Suprapubic skin (tissue), 4 donors: ENCODE results near the gene GOLGA1. TPM values are rescaled to one million over a fixed set of nuclear protein-coding genes. Genes with fewer than 3 reads are reported as not detected.

Experiments
- DNase-seq, 2 donors: peaks; one replicate each; pipeline ENCODE4 v3.0.0-alpha.2; 2019; ENCODE audit warnings: low spot score in 2 of 2
- H3K27ac ChIP-seq: fragments of 200-600 bp; sonication (generic); one replicate; pipeline ENCODE4 v1.5.1; 2019
- H3K27me3 ChIP-seq: fragments of 200-600 bp; sonication (generic); one replicate; pipeline ENCODE4 v1.5.1; 2019
- H3K36me3 ChIP-seq: fragments of 200-600 bp; sonication (generic); one replicate; pipeline ENCODE4 v1.5.1; 2019
- H3K4me1 ChIP-seq: fragments of 200-600 bp; sonication (generic); one replicate; pipeline ENCODE4 v1.5.1; 2019
- H3K4me3 ChIP-seq: fragments of 200-600 bp; sonication (generic); one replicate; pipeline ENCODE4 v1.5.1; 2019; ENCODE audit warnings: mild to moderate bottlenecking
- H3K9me3 ChIP-seq: fragments of 200-600 bp; sonication (generic); one replicate; pipeline ENCODE4 v1.5.1; 2019
- EP300 ChIP-seq: sonication (generic); formaldehyde crosslinking; IDR thresholded peaks from one replicate; pipeline ENCODE4 v1.6.1; 2017; ENCODE audit warnings: antibody characterized with exemption
- POLR2A ChIP-seq, 2 donors: fragments of 450-650 bp; IDR thresholded peaks; one replicate each; pipeline ENCODE4 v1.6.1; 2017; ENCODE audit warnings: antibody characterized with exemption in 2 of 2, mild to moderate bottlenecking in 2 of 2, moderate library complexity in 2 of 2
- POLR2AphosphoS5 ChIP-seq, 3 donors: sonication (generic); formaldehyde crosslinking; IDR thresholded peaks; one replicate each; pipeline ENCODE4 v1.6.1; 2017; ENCODE audit warnings: antibody characterized with exemption in 3 of 3
- WGBS: methylation state at CpG from one replicate; pipeline ENCODE4 v1.1.5; 2018; 5-methylcytosine and 5-hydroxymethylcytosine counted together
- total RNA-seq, 4 donors: library from RNA; depleted of rRNA; stranded (reverse); fragments of >200 nt; gene quantifications; one replicate each; pipeline ENCODE4 v1.1.0, GENCODE V29; 2016
- TF ChIP-seq, protein P1 (sequence below), 2 donors: fragments of 200-600 bp in 1 of 2; fragments of 450-650 bp in 1 of 2; sonication (generic) in 1 of 2; IDR thresholded peaks; one replicate each; pipeline ENCODE4 v1.5.1; 2016 to 2019; ENCODE audit warnings: antibody characterized with exemption in 2 of 2, mild to moderate bottlenecking in 1 of 2, moderate library complexity in 1 of 2

Gene GOLGA1
- total RNA-seq, 4 donors from 2014 or later, result 20.2 to 47.5 (median 24.5) TPM

DNA sequence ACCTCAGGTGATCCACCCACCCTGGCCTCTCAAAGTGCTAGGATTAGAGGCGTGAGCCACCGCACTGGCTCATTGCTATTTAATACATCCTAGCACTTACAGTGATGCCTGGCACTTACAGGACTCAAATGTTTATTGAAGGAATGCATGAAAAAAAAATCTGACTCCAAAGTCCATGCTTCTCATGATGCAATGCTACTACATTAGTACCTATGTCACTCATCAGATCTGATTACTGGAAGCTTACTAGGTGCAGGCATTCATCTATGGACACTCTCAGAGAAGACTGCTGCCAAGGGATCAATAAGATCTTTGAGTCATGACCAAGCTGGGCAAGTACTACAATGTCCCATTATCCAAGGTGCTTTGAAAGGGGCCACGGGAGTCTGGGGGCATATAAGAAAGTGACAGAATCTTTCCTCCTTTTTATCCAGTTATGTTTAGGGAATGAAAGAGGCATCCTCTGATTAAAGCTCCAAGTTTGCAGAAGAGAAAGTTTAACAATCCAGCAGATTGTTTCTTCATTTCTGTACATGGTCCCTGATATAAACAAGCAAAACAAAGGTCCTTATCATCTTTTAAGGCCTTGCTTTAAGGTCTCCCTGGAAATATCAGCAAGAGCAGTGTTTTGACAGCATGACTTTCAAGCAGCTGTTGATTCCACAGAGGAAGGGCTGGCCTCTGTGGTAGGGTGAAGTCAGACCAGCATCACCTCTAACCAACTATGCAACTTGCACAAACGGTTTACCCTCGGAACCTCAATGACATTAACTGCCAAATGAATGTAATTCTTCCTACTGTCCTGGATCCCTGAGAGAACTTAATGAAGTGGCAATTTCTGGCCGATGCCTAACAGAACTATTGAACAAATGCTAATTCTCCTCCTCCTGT lies 43.1 kb downstream of the GOLGA1 start:
- no peak for DNase-seq
- Histone ChIP-seq H3K36me3 (peaks cover 69% of the 10 kb centered on the region), H3K27ac (no peak overlapping the region), H3K4me1 (peaks cover 3% of the 10 kb centered on the region), H3K27me3 (no peaks in the 10 kb centered on the region), H3K9me3 (no peaks in the 10 kb centered on the region), H3K4me3 (no peak overlapping the region)
- WGBS, result 89% methylated on average over 6 of the region's 6 CpGs
- TF ChIP-seq POLR2AphosphoS5 (IDR thresholded peaks at IDR 0.05), result no peak
- TF ChIP-seq, protein P1, sequence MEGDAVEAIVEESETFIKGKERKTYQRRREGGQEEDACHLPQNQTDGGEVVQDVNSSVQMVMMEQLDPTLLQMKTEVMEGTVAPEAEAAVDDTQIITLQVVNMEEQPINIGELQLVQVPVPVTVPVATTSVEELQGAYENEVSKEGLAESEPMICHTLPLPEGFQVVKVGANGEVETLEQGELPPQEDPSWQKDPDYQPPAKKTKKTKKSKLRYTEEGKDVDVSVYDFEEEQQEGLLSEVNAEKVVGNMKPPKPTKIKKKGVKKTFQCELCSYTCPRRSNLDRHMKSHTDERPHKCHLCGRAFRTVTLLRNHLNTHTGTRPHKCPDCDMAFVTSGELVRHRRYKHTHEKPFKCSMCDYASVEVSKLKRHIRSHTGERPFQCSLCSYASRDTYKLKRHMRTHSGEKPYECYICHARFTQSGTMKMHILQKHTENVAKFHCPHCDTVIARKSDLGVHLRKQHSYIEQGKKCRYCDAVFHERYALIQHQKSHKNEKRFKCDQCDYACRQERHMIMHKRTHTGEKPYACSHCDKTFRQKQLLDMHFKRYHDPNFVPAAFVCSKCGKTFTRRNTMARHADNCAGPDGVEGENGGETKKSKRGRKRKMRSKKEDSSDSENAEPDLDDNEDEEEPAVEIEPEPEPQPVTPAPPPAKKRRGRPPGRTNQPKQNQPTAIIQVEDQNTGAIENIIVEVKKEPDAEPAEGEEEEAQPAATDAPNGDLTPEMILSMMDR (IDR thresholded peaks at IDR 0.05), result no peak
- TF ChIP-seq POLR2A (IDR thresholded peaks at IDR 0.05), result no peak
- TF ChIP-seq EP300, result no peak

DNA sequence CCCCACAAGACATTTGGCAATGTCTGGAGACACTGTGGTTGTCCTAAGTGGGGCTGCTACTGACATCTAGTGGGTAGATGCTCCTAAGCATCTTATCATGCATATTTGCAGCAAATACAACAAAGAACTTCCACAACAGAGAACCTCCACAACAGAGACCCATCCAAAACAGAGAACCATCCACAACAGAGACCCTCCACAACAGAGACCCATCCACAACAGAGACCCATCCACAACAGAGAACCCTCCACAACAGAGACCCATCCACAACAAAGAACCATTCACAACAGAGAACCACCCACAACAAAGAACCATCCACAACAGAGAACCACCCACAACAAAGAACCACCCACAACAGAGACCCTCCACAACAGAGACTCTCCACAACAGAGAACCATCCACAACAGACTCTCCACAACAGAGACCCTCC lies 46.1 kb downstream of the GOLGA1 start:
- no peak overlapping the region for H3K4me3 ChIP-seq
- no peak for DNase-seq
- H3K27ac ChIP-seq, result no peak overlapping the region
- H3K36me3 ChIP-seq, result peaks cover 81% of the 10 kb centered on the region
- peaks cover 3% of the 10 kb centered on the region for H3K4me1 ChIP-seq
- TF ChIP-seq, protein P1 (IDR thresholded peaks at IDR 0.05), result peak in 1 of 2 donors; percentile 36
- no peak for TF ChIP-seq POLR2A (IDR thresholded peaks at IDR 0.05)
- no peaks in the 10 kb centered on the region for H3K9me3 ChIP-seq
- no peaks in the 10 kb centered on the region for H3K27me3 ChIP-seq

DNA sequence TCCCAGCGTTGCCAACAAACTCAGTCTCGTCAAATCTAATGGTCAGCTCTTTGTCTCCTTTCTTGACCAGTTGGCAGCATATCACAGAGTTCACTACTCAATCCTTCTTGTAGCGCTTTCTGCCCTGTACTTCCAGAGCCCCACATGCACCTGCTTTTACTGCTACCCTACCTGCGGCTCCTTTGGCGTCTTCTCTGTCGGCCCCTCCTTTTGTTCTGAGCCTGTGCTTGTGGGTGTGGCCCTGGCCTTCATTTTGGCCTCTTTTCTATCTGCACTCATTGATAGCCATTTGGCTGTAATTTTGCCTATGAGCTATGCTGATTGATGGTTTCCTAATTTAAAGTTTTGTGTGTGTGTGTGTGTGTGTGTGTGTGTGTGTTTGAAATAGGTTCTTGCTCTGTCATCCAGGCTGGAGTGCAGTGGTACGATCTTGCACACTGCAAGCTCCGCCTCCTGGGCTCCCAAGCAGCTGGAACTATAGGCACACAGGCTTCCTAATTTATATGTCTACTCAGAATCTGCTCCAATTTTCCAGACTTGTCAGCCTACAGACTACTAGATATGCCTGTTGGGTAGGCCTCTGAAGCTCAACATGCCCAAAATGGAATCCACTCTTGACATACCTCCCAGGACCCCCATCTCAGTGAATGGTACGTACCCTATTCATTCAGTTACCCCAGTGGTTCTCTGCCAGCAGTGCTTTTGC lies 46.7 kb downstream of the GOLGA1 start:
- peaks cover 3% of the 10 kb centered on the region for H3K4me1 ChIP-seq
- H3K27me3 ChIP-seq, result no peaks in the 10 kb centered on the region
- H3K4me3 ChIP-seq, result no peak overlapping the region
- H3K9me3 ChIP-seq, result no peaks in the 10 kb centered on the region
- WGBS, result 81% methylated on average over 9 of the region's 9 CpGs
- TF ChIP-seq POLR2A (IDR thresholded peaks at IDR 0.05) (no peak), POLR2AphosphoS5 (IDR thresholded peaks at IDR 0.05) (no peak), EP300 (no peak)
- TF ChIP-seq, protein P1 (IDR thresholded peaks at IDR 0.05), result no peak
- no peak overlapping the region for H3K27ac ChIP-seq
- peaks cover 81% of the 10 kb centered on the region for H3K36me3 ChIP-seq
- no peak for DNase-seq

DNA sequence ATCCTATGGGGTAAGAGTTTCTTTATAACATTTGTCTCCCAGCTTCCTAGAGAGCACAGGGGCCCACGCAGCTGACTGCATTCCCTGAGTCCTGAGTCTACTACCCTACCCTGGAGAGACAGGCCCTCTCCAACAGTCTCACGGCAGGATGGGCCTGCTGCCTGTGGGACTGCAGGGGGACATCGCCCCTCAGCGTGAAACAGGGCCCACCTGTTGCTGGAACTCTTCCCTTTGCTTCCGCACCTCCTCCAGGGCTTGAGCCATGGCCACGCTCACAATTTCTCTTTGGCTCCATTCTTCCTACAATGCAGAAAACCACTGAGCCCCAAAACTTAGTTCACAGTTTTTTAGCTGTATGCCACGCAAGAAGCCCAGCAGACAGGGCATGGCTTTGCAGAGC lies 50.7 kb downstream of the GOLGA1 start:
- H3K27me3 ChIP-seq, result no peaks in the 10 kb centered on the region
- TF ChIP-seq EP300, result no peak
- no peak for TF ChIP-seq POLR2A (IDR thresholded peaks at IDR 0.05)
- no peak for TF ChIP-seq POLR2AphosphoS5 (IDR thresholded peaks at IDR 0.05)
- TF ChIP-seq, protein P1 (IDR thresholded peaks at IDR 0.05), result no peak
- H3K27ac ChIP-seq, result no peak overlapping the region
- WGBS, result 97% methylated on average over 7 of the region's 7 CpGs
- H3K9me3 ChIP-seq, result no peaks in the 10 kb centered on the region
- H3K36me3 ChIP-seq, result peaks cover 89% of the 10 kb centered on the region
- H3K4me1 ChIP-seq, result peaks cover 3% of the 10 kb centered on the region
- no peak overlapping the region for H3K4me3 ChIP-seq
- DNase-seq, result no peak

DNA sequence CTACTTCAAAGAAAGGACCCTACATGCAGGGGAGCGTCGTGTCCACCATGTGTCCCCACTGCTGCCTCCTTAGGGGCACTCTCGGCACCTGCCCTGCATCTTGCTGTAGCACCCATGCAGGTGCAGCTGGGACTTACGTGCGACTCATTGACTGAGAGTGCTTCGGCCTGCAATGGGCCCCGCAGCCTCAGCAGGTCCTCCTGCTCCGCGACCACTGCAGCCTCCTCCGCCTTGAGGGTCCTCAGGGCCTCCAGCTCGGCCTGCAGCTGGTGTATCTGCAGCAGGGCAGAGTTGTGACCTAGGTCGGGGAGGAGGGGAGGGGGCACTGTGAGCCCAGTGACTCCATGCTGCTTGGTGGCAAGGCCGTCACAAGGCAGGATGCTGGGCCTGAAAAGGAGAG lies 51.9 kb downstream of the GOLGA1 start:
- H3K4me1 ChIP-seq, result no peaks in the 10 kb centered on the region
- WGBS, result 100% methylated on average over 3 of the region's 13 CpGs
- no peak overlapping the region for H3K4me3 ChIP-seq
- H3K9me3 ChIP-seq, result no peaks in the 10 kb centered on the region
- no peak overlapping the region for H3K27ac ChIP-seq
- no peak for DNase-seq
- no peak for TF ChIP-seq POLR2A (IDR thresholded peaks at IDR 0.05)
- TF ChIP-seq POLR2AphosphoS5 (IDR thresholded peaks at IDR 0.05), result no peak
- TF ChIP-seq, protein P1 (IDR thresholded peaks at IDR 0.05), result no peak
- TF ChIP-seq EP300, result no peak
- H3K36me3 ChIP-seq, result peaks cover 100% of the 10 kb centered on the region
- no peaks in the 10 kb centered on the region for H3K27me3 ChIP-seq
